PC-3 (cell line): ENCODE measurements around the gene METTL6. TPM values are rescaled to one million over a fixed set of nuclear protein-coding genes. Genes with fewer than 3 reads are reported as not detected.
A peak's percentile ranks its signal among the peaks of the same experiment; 100 is the strongest.

Experiments
- ATAC-seq: fragments of 200-7000 bp; cut with Tn5 transposase; 2 replicates; pipeline ENCODE4 v1.9.1; 2020; ENCODE audit warnings: mild to moderate bottlenecking, moderate library complexity
- BruUV-seq: library from RNA; stranded (reverse); fragments of 400-500 nt; replicated peaks from 2 replicates; lab custom pipeline; 2021; lab: Mats Ljungman, UMichigan
- CTCF ChIA-PET: fragments of 300-600 bp; sonication (Branson Sonifier 250); formaldehyde crosslinking; loops from one replicate; lab custom pipeline; 2022; ENCODE audit warnings: antibody characterized with exemption; lab: Charles Lee
- POLR2A ChIA-PET: fragments of 300-600 bp; sonication (Branson Sonifier 250); formaldehyde crosslinking; loops from one replicate; lab custom pipeline; 2022; ENCODE audit warnings: antibody characterized with exemption; ENCODE audit not compliant: unreplicated experiment; lab: Charles Lee
- DNase-seq: peaks from one replicate; pipeline ENCODE4 v3.0.0-alpha.2; 2015
- H2AFZ ChIP-seq: fragments of 300-600 bp; sonication (generic); 2 replicates; pipeline ENCODE4 v1.6.0; 2016; ENCODE audit warnings: antibody characterized with exemption, low read length
- H3F3A ChIP-seq: fragments of 300-600 bp; sonication (generic); one replicate; pipeline ENCODE4 v1.6.0; 2017; ENCODE audit warnings: antibody characterized with exemption, low read length, control low read depth, mild to moderate bottlenecking; ENCODE audit not compliant: unreplicated experiment
- H3K27ac ChIP-seq: fragments of 300-600 bp; sonication (generic); 2 replicates; pipeline ENCODE4 v1.5.1; 2016; ENCODE audit warnings: mild to moderate bottlenecking, low read length
- H3K27me3 ChIP-seq: fragments of 300-600 bp; sonication (generic); 2 replicates; pipeline ENCODE4 v1.6.1; 2016; ENCODE audit warnings: low read length, mixed read lengths
- H3K36me3 ChIP-seq: fragments of 300-600 bp; sonication (generic); 2 replicates; pipeline ENCODE4 v1.6.1; 2016; ENCODE audit warnings: low read depth, mixed run types, low read length, mixed read lengths
- H3K4me1 ChIP-seq: fragments of 300-600 bp; sonication (generic); 2 replicates; pipeline ENCODE4 v1.5.1; 2016; ENCODE audit warnings: low read length; ENCODE audit not compliant: insufficient read depth
- H3K4me2 ChIP-seq: fragments of 300-600 bp; sonication (generic); 2 replicates; pipeline ENCODE4 v1.6.0; 2016; ENCODE audit warnings: low read length
- H3K4me3 ChIP-seq: fragments of 300-600 bp; sonication (generic); 2 replicates; pipeline ENCODE4 v1.5.1; 2016; ENCODE audit warnings: mild to moderate bottlenecking, low read length, mixed read lengths
- H3K79me2 ChIP-seq: fragments of 300-600 bp; sonication (generic); 2 replicates; pipeline ENCODE4 v1.6.1; 2017; ENCODE audit warnings: low read length, mixed read lengths
- H3K9ac ChIP-seq: fragments of 300-600 bp; sonication (generic); 2 replicates; pipeline ENCODE4 v1.6.0; 2016; ENCODE audit warnings: mild to moderate bottlenecking, low read length
- H3K9me2 ChIP-seq: fragments of 300-600 bp; sonication (generic); replicated peaks from 2 replicates; pipeline ENCODE4 v1.6.1; 2016; ENCODE audit warnings: mixed run types, low read length, mixed read lengths
- H3K9me3 ChIP-seq: fragments of 300-600 bp; sonication (generic); 2 replicates; pipeline ENCODE4 v1.6.1; 2016; ENCODE audit warnings: low read length, mixed read lengths
- H4K20me1 ChIP-seq: fragments of 300-600 bp; sonication (generic); 2 replicates; pipeline ENCODE4 v1.6.1; 2016; ENCODE audit warnings: low read length, mixed read lengths
- EZH2 ChIP-seq: fragments of 300-600 bp; sonication (generic); IDR thresholded peaks from one replicate; pipeline ENCODE4 v1.6.1; 2017; ENCODE audit warnings: antibody characterized with exemption, mild to moderate bottlenecking, low read length; ENCODE audit not compliant: unreplicated experiment
- EZH2phosphoT487 ChIP-seq: fragments of 300-600 bp; sonication (generic); IDR thresholded peaks from 2 replicates; pipeline ENCODE4 v1.6.1; 2018; ENCODE audit warnings: mild to moderate bottlenecking, antibody characterized with exemption, low read length, borderline replicate concordance
- intact Hi-C: fragments of 100-400 bp; cut with micrococcal nuclease; formaldehyde crosslinking; loops from 2 replicates; pipeline ENCODE4 v1.9.0; 2023
- total RNA-seq: library from RNA; depleted of rRNA; stranded (reverse); fragments of >200 nt; gene quantifications from 2 replicates; pipeline ENCODE4 v1.2.3, GENCODE V29; 2014
- TF ChIP-seq, protein P1 (sequence below): fragments of 300-600 bp; sonication (generic); conservative IDR thresholded peaks from 2 replicates; pipeline ENCODE4 v1.5.1; 2017; ENCODE audit warnings: antibody characterized with exemption, low read depth, mild to moderate bottlenecking, low read length

Gene METTL6
- total RNA-seq, 1 experiment from 2014 or later, result 22.4 TPM

DNA sequence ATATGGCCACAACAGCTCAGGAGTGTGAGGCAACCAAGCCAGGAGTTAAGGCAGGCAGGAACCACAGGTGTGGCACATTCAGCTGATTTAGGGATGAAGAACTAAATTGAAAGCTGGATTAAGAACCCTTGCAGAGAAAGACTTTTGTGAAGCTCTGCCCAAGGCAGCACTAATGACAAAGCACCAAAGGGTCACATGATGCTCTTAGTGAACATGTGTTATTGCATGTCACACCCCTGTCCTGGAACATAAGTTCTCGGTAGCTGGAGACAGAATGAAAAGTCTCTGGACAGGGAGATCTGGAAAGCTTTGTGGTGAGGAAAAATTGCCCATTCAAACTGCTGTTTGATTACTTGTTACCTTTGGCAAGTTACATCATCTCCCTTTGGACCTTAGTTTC, 3.3 kb upstream of the METTL6 start:
- Histone ChIP-seq H3F3A (no peaks in the 10 kb centered on the region), H3K4me1 (peaks cover 20% of the 10 kb centered on the region), H3K4me3 (no peak overlapping the region), H3K27ac (no peak overlapping the region), H3K9me3 (no peaks in the 10 kb centered on the region), H3K36me3 (peaks cover 36% of the 10 kb centered on the region), H3K9ac (no peak overlapping the region), H2AFZ (no peak overlapping the region), H4K20me1 (peaks cover 12% of the 10 kb centered on the region), H3K9me2 (no peaks in the 10 kb centered on the region), H3K79me2 (peaks cover 57% of the 10 kb centered on the region), H3K4me2 (no peak overlapping the region), H3K27me3 (no peaks in the 10 kb centered on the region)
- no peak for DNase-seq
- ChIA-PET POLR2A (no interaction called here), CTCF (interaction anchor here (0.7 kb wide), 2 partner anchors 26 to 97 kb away, joined by 4 to 6 read pairs; no protein-coding TSS in a partner anchor)
- TF ChIP-seq EZH2 (no peak), EZH2phosphoT487 (no peak)
- TF ChIP-seq, protein P1, sequence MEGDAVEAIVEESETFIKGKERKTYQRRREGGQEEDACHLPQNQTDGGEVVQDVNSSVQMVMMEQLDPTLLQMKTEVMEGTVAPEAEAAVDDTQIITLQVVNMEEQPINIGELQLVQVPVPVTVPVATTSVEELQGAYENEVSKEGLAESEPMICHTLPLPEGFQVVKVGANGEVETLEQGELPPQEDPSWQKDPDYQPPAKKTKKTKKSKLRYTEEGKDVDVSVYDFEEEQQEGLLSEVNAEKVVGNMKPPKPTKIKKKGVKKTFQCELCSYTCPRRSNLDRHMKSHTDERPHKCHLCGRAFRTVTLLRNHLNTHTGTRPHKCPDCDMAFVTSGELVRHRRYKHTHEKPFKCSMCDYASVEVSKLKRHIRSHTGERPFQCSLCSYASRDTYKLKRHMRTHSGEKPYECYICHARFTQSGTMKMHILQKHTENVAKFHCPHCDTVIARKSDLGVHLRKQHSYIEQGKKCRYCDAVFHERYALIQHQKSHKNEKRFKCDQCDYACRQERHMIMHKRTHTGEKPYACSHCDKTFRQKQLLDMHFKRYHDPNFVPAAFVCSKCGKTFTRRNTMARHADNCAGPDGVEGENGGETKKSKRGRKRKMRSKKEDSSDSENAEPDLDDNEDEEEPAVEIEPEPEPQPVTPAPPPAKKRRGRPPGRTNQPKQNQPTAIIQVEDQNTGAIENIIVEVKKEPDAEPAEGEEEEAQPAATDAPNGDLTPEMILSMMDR, result no peak
- intact Hi-C loops, result no loop called here
- no peak for ATAC-seq
- no TSS peak for BruUV-seq

DNA sequence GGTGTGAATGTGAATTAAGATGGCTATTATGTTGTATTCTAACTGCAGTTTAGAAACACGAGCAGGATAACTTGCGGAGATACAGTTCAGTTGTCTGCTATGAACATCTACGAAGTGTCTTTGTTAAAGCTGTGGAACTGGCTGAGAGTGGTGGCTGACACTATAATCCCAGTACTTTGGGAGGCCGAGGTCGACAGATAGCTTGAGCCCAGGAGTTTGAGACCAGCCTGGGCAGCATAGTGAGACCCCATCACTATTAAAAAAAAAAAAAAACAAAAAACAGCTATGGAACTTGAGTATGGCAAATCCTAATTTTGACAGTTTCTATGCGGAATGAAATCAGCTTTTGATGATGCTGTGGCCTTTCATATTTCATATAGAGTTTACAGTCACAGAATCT, 1.7 kb upstream of the METTL6 start:
- CTCF ChIA-PET, result no interaction called here
- Histone ChIP-seq H3F3A (no peaks in the 10 kb centered on the region), H3K4me1 (peaks cover 20% of the 10 kb centered on the region), H3K4me3 (peak overlapping the region; percentile 100), H3K9ac (no peak overlapping the region), H2AFZ (no peak overlapping the region), H3K27me3 (no peaks in the 10 kb centered on the region), H3K4me2 (peak overlapping the region; percentile 94), H3K36me3 (peaks cover 28% of the 10 kb centered on the region; the same call in 1 of the 2 replicates), H3K9me3 (no peaks in the 10 kb centered on the region), H3K9me2 (no peaks in the 10 kb centered on the region), H4K20me1 (peaks cover 12% of the 10 kb centered on the region), H3K79me2 (peaks cover 68% of the 10 kb centered on the region), H3K27ac (no peak overlapping the region)
- no peak for ATAC-seq
- POLR2A ChIA-PET, result no interaction called here
- no TSS peak for BruUV-seq
- intact Hi-C loops, result loop anchor here (2.0 kb wide), 1 partner anchor 160 kb away; no protein-coding TSS in a partner anchor
- TF ChIP-seq EZH2phosphoT487 (no peak), EZH2 (no peak)
- TF ChIP-seq, protein P1, result no peak
- DNase-seq, result no peak

DNA sequence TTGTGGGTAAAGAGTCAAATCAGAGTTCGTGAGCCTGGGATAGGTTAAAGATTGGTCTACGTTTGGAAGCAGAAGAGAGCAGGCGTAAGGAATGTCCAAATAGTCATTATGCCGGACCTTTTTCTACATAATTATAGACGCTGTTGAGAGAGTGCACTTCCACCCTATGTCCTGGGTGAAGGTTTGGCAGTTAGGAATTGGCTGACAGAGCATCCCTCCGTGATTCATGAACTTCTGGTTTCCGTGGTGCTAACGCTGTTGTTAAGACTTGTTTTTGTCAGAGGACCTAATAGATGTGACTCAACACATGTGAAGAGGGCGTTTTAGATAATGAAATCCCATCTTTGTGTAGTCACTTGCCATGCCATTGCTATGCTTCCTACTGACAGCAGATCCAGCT, 1.2 kb upstream of the METTL6 start:
- H3K27me3 ChIP-seq, result no peaks in the 10 kb centered on the region
- no peaks in the 10 kb centered on the region for H3K9me3 ChIP-seq
- peak overlapping the region; percentile 94 for H3K4me2 ChIP-seq
- no peaks in the 10 kb centered on the region for H3F3A ChIP-seq
- intact Hi-C loops, result loop anchor here (1.0 to 2.0 kb wide), 2 partner anchors 129 to 160 kb away; no protein-coding TSS in a partner anchor
- DNase-seq (peak; percentile 61), ATAC-seq (peak; percentile 56)
- 0 out of 2 replicates have a peak overlapping the region, but pooled peaks have one; percentile 4 for H3K27ac ChIP-seq
- TF ChIP-seq EZH2 (no peak), EZH2phosphoT487 (no peak)
- TF ChIP-seq, protein P1, result no peak
- H3K4me3 ChIP-seq, result peak overlapping the region; percentile 100
- ChIA-PET CTCF (no interaction called here), POLR2A (no interaction called here)
- peaks cover 12% of the 10 kb centered on the region for H4K20me1 ChIP-seq
- H3K79me2 ChIP-seq, result peaks cover 68% of the 10 kb centered on the region
- TSS peak; percentile 41 for BruUV-seq
- no peaks in the 10 kb centered on the region for H3K9me2 ChIP-seq
- no peak overlapping the region for H2AFZ ChIP-seq
- peaks cover 22% of the 10 kb centered on the region; the same call in 1 of the 2 replicates for H3K36me3 ChIP-seq
- peaks cover 20% of the 10 kb centered on the region for H3K4me1 ChIP-seq
- peak overlapping the region; percentile 96 for H3K9ac ChIP-seq
